Endothelial cell of umbilical vein (primary cell): ENCODE data around the gene DAZAP2.
"Not testable (repeated sequence)": the region's sequence is repeated elsewhere in the genome, so short reads cannot be mapped to it uniquely, and the experiment has no call there.

ENCODE experiments used
- EZH2 ChIP-seq: IDR thresholded peaks from 2 replicates; pipeline ENCODE4 v1.6.1; 2012; ENCODE audit warnings: borderline replicate concordance, low read depth, mild to moderate bottlenecking, moderate library complexity, low read length, inconsistent platforms; ENCODE audit not compliant: severe bottlenecking
- MYC ChIP-seq: IDR thresholded peaks from one replicate; pipeline ENCODE4 v1.6.1; 2011; ENCODE audit warnings: mild to moderate bottlenecking, low read depth, low read length
- POLR2A ChIP-seq: IDR thresholded peaks from 2 replicates; pipeline ENCODE4 v1.6.1; 2012; ENCODE audit warnings: low read depth, mild to moderate bottlenecking, control low read depth, low read length
- POLR2AphosphoS5 ChIP-seq: IDR thresholded peaks from 2 replicates; pipeline ENCODE4 v1.6.1; 2012; ENCODE audit warnings: low read depth, mild to moderate bottlenecking, control low read depth, low read length, moderate library complexity; ENCODE audit not compliant: insufficient read depth
- TF ChIP-seq, protein P1 (sequence below), 2 donors: IDR thresholded peaks; 1 replicate in 1 of 2; 2 replicates in 1 of 2; pipeline ENCODE4 v1.5.1; 2011; ENCODE audit warnings: low read length in 2 of 2, mild to moderate bottlenecking in 2 of 2, moderate library complexity in 2 of 2, control low read depth in 1 of 2, inconsistent platforms in 1 of 2, low read depth in 1 of 2; ENCODE audit not compliant: insufficient read depth in 1 of 2; ENCODE audit errors: extremely low read depth in 1 of 2

DNA sequence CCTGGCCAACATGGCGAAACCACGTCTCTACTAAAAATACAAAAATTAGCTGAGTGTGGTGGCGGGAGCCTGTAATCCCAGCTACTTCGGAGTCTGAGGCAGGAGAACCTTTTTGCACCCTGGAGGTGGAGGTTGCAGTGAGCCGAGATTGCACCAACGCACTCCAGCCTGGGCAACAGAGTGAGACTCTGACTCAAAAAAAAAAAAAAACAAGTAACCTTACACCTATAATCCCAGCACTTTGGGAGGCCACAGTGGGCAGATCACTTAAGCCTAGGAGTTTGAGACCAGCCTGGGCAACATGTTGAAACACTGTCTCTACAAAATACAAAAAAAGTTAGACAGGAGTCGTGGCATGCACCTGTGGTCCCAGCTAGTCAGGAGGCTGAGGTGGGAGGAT is 34.2 kb downstream of the DAZAP2 start:
- TF ChIP-seq, protein P1, sequence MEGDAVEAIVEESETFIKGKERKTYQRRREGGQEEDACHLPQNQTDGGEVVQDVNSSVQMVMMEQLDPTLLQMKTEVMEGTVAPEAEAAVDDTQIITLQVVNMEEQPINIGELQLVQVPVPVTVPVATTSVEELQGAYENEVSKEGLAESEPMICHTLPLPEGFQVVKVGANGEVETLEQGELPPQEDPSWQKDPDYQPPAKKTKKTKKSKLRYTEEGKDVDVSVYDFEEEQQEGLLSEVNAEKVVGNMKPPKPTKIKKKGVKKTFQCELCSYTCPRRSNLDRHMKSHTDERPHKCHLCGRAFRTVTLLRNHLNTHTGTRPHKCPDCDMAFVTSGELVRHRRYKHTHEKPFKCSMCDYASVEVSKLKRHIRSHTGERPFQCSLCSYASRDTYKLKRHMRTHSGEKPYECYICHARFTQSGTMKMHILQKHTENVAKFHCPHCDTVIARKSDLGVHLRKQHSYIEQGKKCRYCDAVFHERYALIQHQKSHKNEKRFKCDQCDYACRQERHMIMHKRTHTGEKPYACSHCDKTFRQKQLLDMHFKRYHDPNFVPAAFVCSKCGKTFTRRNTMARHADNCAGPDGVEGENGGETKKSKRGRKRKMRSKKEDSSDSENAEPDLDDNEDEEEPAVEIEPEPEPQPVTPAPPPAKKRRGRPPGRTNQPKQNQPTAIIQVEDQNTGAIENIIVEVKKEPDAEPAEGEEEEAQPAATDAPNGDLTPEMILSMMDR (IDR thresholded peaks at IDR 0.05; ENCODE audit: extremely low read depth in 1 of 2, insufficient read depth in 1 of 2, low read depth in 1 of 2, low read length in 2 of 2): not testable (repeated sequence)
- not testable (repeated sequence) for TF ChIP-seq EZH2, POLR2A, POLR2AphosphoS5, MYC
